RWPE1 (cell line): Measurements from ENCODE around the gene HECTD4.

Experiments used
- CTCF ChIA-PET: fragments of 350-600 bp; sonication (Branson Sonifier 250); formaldehyde crosslinking; extraction: SDS; loops from one replicate; lab custom pipeline; 2021; lab: Yijun Ruan, JAX
- POLR2A ChIA-PET: fragments of 400-600 bp; formaldehyde crosslinking; extraction: SDS; loops from one replicate; lab custom pipeline; 2020; ENCODE audit warnings: antibody characterized with exemption; ENCODE audit not compliant: low non-redundant PET; lab: Yijun Ruan, JAX
- DNase-seq: peaks from one replicate; pipeline ENCODE4 v3.0.0; 2012; ENCODE audit warnings: low spot score
- H3K27ac ChIP-seq: fragments of 450-650 bp; 2 replicates; pipeline ENCODE4 v1.5.1; 2017
- CTCF ChIP-seq: fragments of 450-650 bp; conservative IDR thresholded peaks from 2 replicates; pipeline ENCODE4 v1.5.1; 2017; ENCODE audit warnings: low read depth, mild to moderate bottlenecking

HECTD4 gene

GRCh38 chr12:112322882-112323547 is 59.2 kb downstream of the HECTD4 start:
- ChIA-PET POLR2A (no interaction called here), CTCF (interaction anchor here (0.6 to 0.8 kb wide), 2 partner anchors 32 to 100 kb away, joined by 3 read pairs; no protein-coding TSS in a partner anchor)
- TF ChIP-seq CTCF: no peak
- no peak for DNase-seq
- no peak overlapping the region for H3K27ac ChIP-seq

GRCh38 chr12:112322441-112322840 is 59.8 kb downstream of the HECTD4 start:
- H3K27ac ChIP-seq: no peak overlapping the region
- DNase-seq: no peak
- POLR2A ChIA-PET: no interaction called here
- TF ChIP-seq CTCF: no peak
- CTCF ChIA-PET: interaction anchor here (0.6 to 0.8 kb wide), 3 partner anchors 33 to 104 kb away, joined by 3 read pairs; no protein-coding TSS in a partner anchor

GRCh38 chr12:112321245-112321644 is 61.0 kb downstream of the HECTD4 start:
- H3K27ac ChIP-seq: no peak overlapping the region
- POLR2A ChIA-PET: interaction anchor here (0.6 kb wide), 1 partner anchor 8 kb away, joined by 3 read pairs; no protein-coding TSS in a partner anchor

GRCh38 chr12:112319395-112319794 is 62.8 kb downstream of the HECTD4 start:
- CTCF ChIA-PET: no interaction called here
- no peak for TF ChIP-seq CTCF
- no peak for DNase-seq
- H3K27ac ChIP-seq: no peak overlapping the region
- POLR2A ChIA-PET: no interaction called here

More at GRCh38 chr12:112321245-112321644, 61.0 kb downstream of the HECTD4 start:
- CTCF ChIA-PET: no interaction called here
- DNase-seq: no peak
- no peak for TF ChIP-seq CTCF

GRCh38 chr12:112317481-112317880 is 64.8 kb downstream of the HECTD4 start:
- POLR2A ChIA-PET: no interaction called here
- DNase-seq: no peak

GRCh38 chr12:112314981-112315380 is 67.2 kb downstream of the HECTD4 start:
- DNase-seq: no peak
- no peak overlapping the region for H3K27ac ChIP-seq

More at GRCh38 chr12:112317481-112317880, 64.8 kb downstream of the HECTD4 start:
- no peak for TF ChIP-seq CTCF
- CTCF ChIA-PET: no interaction called here
- no peak overlapping the region for H3K27ac ChIP-seq

More at GRCh38 chr12:112314981-112315380, 67.2 kb downstream of the HECTD4 start:
- CTCF ChIA-PET: no interaction called here
- POLR2A ChIA-PET: no interaction called here
- TF ChIP-seq CTCF: no peak
